NCI-H345 (cell line): ENCODE measurements around the gene RHOBTB3.

Experiments used
- DNase-seq: peaks from one replicate; lab custom pipeline; 2025; lab: John Stamatoyannopoulos, UW

The RHOBTB3 gene

GRCh38 chr5:95763941-95764340 lies 32.8 kb downstream of the RHOBTB3 start:
- no peak for DNase-seq

GRCh38 chr5:95768731-95769130 lies 37.6 kb downstream of the RHOBTB3 start:
- DNase-seq: no peak

- DNase-seq: no peak
These were observed 39.9 kb downstream of the RHOBTB3 start for GRCh38 chr5:95770830-95771708.

- DNase-seq: no peak
These were observed 40.8 kb downstream of the RHOBTB3 start for GRCh38 chr5:95771892-95772291.

- DNase-seq: no peak
These were observed 42.4 kb downstream of the RHOBTB3 start for GRCh38 chr5:95773335-95774059.

GRCh38 chr5:95777441-95777840 lies 46.3 kb downstream of the RHOBTB3 start:
- DNase-seq: no peak

GRCh38 chr5:95778713-95779436 lies 47.7 kb downstream of the RHOBTB3 start:
- DNase-seq: no peak

- no peak for DNase-seq
These were observed 48.5 kb downstream of the RHOBTB3 start for GRCh38 chr5:95779611-95780010.

GRCh38 chr5:95780597-95780996 lies 49.5 kb downstream of the RHOBTB3 start:
- DNase-seq: no peak

GRCh38 chr5:95781101-95781583 lies 50.0 kb downstream of the RHOBTB3 start:
- DNase-seq: peak; percentile 35

GRCh38 chr5:95782181-95782580 lies 51.0 kb downstream of the RHOBTB3 start:
- no peak for DNase-seq

- DNase-seq: no peak
These were observed 52.5 kb downstream of the RHOBTB3 start for GRCh38 chr5:95783661-95784060.

GRCh38 chr5:95784514-95785302 lies 53.6 kb downstream of the RHOBTB3 start:
- DNase-seq: no peak

- DNase-seq: no peak
These were observed 55.8 kb downstream of the RHOBTB3 start for GRCh38 chr5:95786821-95787418.

GRCh38 chr5:95788493-95788892 lies 57.4 kb downstream of the RHOBTB3 start:
- DNase-seq: no peak

GRCh38 chr5:95791751-95792150 lies 60.6 kb downstream of the RHOBTB3 start:
- DNase-seq: no peak

- no peak for DNase-seq
These were observed 63.0 kb downstream of the RHOBTB3 start for GRCh38 chr5:95794070-95794516.

- no peak for DNase-seq
These were observed 66.2 kb downstream of the RHOBTB3 start for GRCh38 chr5:95797301-95797700.

GRCh38 chr5:95798048-95798447 lies 66.9 kb downstream of the RHOBTB3 start:
- DNase-seq: no peak

GRCh38 chr5:95798545-95798944 lies 67.4 kb downstream of the RHOBTB3 start:
- no peak for DNase-seq

GRCh38 chr5:95799191-95799835 lies 68.2 kb downstream of the RHOBTB3 start:
- DNase-seq: no peak
